NT2/D1 (cell line): Measurements from ENCODE around the gene FBP2.

Experiments
- SUZ12 ChIP-seq: IDR thresholded peaks from 2 replicates; pipeline ENCODE4 v1.6.1; 2011; ENCODE audit not compliant: insufficient read length, insufficient read depth; ENCODE audit errors: extremely low read depth
- YY1 ChIP-seq: IDR thresholded peaks from 2 replicates; pipeline ENCODE4 v1.6.1; 2011; ENCODE audit not compliant: insufficient read length, insufficient read depth

- TF ChIP-seq SUZ12 (no peak), YY1 (no peak)
These were observed 32.2 kb upstream of the FBP2 start for GRCh38 chr9:94625835-94626234.
